CD14-positive monocyte (primary cell): ENCODE measurements around the gene CCND1. TPM values are rescaled to one million over a fixed set of nuclear protein-coding genes. Genes with fewer than 3 reads are reported as not detected.

Experiments used
- DNase-seq, 3 donors: peaks; one replicate each; pipeline ENCODE4 v3.0.0-alpha.2; 2011 to 2022
- H2AFZ ChIP-seq: 2 replicates; pipeline ENCODE4 v1.6.0; 2012; ENCODE audit warnings: mild to moderate bottlenecking, low read depth, low read length, inconsistent platforms; ENCODE audit not compliant: insufficient read depth, poor library complexity, severe bottlenecking
- H3K27ac ChIP-seq, 2 donors: 1 replicate in 1 of 2; 2 replicates in 1 of 2; pipeline ENCODE4 v1.5.1; 2012 to 2013; ENCODE audit warnings: low read length in 2 of 2, control low read depth in 1 of 2, inconsistent platforms in 1 of 2, low read depth in 1 of 2, mild to moderate bottlenecking in 1 of 2
- H3K27me3 ChIP-seq, 2 donors: one replicate each; pipeline versions ENCODE4 v1.6.0 to v1.6.1; 2011 to 2013; ENCODE audit warnings: low read length in 2 of 2; ENCODE audit not compliant: control insufficient read depth in 2 of 2, insufficient read depth in 2 of 2
- H3K36me3 ChIP-seq, 2 donors: replicated peaks in 1 of 2; 1 replicate in 1 of 2; 2 replicates in 1 of 2; pipeline versions ENCODE4 v1.5.1 to v1.6.1; 2012 to 2013; ENCODE audit warnings: low read length in 2 of 2, control low read depth in 1 of 2, inconsistent platforms in 1 of 2, mild to moderate bottlenecking in 1 of 2; ENCODE audit not compliant: insufficient read depth in 2 of 2, control insufficient read depth in 1 of 2
- H3K4me1 ChIP-seq, 2 donors: 1 replicate in 1 of 2; 2 replicates in 1 of 2; pipeline versions ENCODE4 v1.5.1 to v1.6.1; 2012 to 2013; ENCODE audit warnings: low read length in 2 of 2, control low read depth in 1 of 2, inconsistent platforms in 1 of 2, mild to moderate bottlenecking in 1 of 2, moderate library complexity in 1 of 2; ENCODE audit not compliant: insufficient read depth in 2 of 2, control insufficient read depth in 1 of 2
- H3K4me2 ChIP-seq: replicated peaks from 2 replicates; pipeline ENCODE3; 2012; ENCODE audit warnings: low read length, moderate library complexity, mild to moderate bottlenecking; ENCODE audit not compliant: poor library complexity, severe bottlenecking; ENCODE audit errors: extremely low read depth
- H3K4me3 ChIP-seq, 3 experiments: fragments of 200-600 bp in 1 of 3; sonication (generic) in 1 of 3; replicated peaks in 1 of 3; 1 replicate in 2 of 3; 2 replicates in 1 of 3; pipeline ENCODE4 v1.5.1; 2011 to 2013; ENCODE audit warnings: low read length in 3 of 3, mild to moderate bottlenecking in 3 of 3, control low read depth in 2 of 3, low read depth in 2 of 3, inconsistent platforms in 1 of 3, moderate library complexity in 1 of 3
- H3K79me2 ChIP-seq: 2 replicates; pipeline ENCODE4 v1.6.0; 2012; ENCODE audit warnings: mild to moderate bottlenecking, control low read depth, inconsistent platforms, low read length, moderate library complexity; ENCODE audit not compliant: insufficient read depth
- H3K9ac ChIP-seq: 2 replicates; pipeline ENCODE4 v1.6.0; 2017; ENCODE audit warnings: low read length, mild to moderate bottlenecking; ENCODE audit not compliant: insufficient read depth, poor library complexity, severe bottlenecking
- H3K9me3 ChIP-seq, 2 donors: replicated peaks in 1 of 2; 1 replicate in 1 of 2; 2 replicates in 1 of 2; pipeline versions ENCODE4 v1.5.1 to v1.6.1; 2012 to 2013; ENCODE audit warnings: low read length in 2 of 2, control low read depth in 1 of 2; ENCODE audit not compliant: control insufficient read depth in 1 of 2, insufficient read depth in 1 of 2
- H4K20me1 ChIP-seq: 2 replicates; pipeline ENCODE4 v1.6.0; 2012; ENCODE audit warnings: mild to moderate bottlenecking, low read length, control low read depth, moderate library complexity; ENCODE audit not compliant: insufficient read depth
- H3K27ac Mint-ChIP-seq, 7 donors: one replicate each; pipeline ENCODE4 v1.8.0; 2020; ENCODE audit warnings: mild to moderate bottlenecking in 7 of 7, mixed read lengths in 7 of 7, moderate library complexity in 6 of 7, inconsistent platforms in 2 of 7
- H3K27me3 Mint-ChIP-seq, 3 donors: one replicate each; pipeline ENCODE4 v1.8.0; 2021 to 2022; ENCODE audit warnings: low read depth in 3 of 3, mild to moderate bottlenecking in 3 of 3, mixed read lengths in 3 of 3, moderate library complexity in 3 of 3, inconsistent platforms in 1 of 3
- H3K36me3 Mint-ChIP-seq, 2 donors: one replicate each; pipeline ENCODE4 v1.8.0; 2020; ENCODE audit warnings: mixed read lengths in 2 of 2, inconsistent platforms in 1 of 2, mild to moderate bottlenecking in 1 of 2
- H3K4me1 Mint-ChIP-seq: one replicate; pipeline ENCODE4 v1.8.0; 2020; ENCODE audit warnings: mild to moderate bottlenecking, mixed read lengths
- H3K4me3 Mint-ChIP-seq, 2 donors: one replicate each; pipeline ENCODE4 v1.8.0; 2020; ENCODE audit warnings: mild to moderate bottlenecking in 2 of 2, mixed read lengths in 2 of 2, moderate library complexity in 1 of 2
- H3K9me3 Mint-ChIP-seq, 7 donors: one replicate each; pipeline ENCODE4 v1.8.0; 2020 to 2022; ENCODE audit warnings: mixed read lengths in 7 of 7, mild to moderate bottlenecking in 6 of 7, moderate library complexity in 6 of 7, inconsistent platforms in 2 of 7
- WGBS: methylation state at CpG from one replicate; pipeline ENCODE4 v1.1.5; 2013; ENCODE audit warnings: missing lambda C conversion rate; ENCODE audit not compliant: insufficient coverage; 5-methylcytosine and 5-hydroxymethylcytosine counted together
- intact Hi-C, 2 donors: fragments of 100-400 bp; cut with micrococcal nuclease; formaldehyde crosslinking; loops; one replicate each; pipeline versions ENCODE4 v1.15.0 to v1.15.1; 2023
- polyA plus RNA-seq, 3 donors: library from polyadenylated mRNA; depleted of rRNA in 1 of 3; unstranded in 2 of 3; stranded (reverse) in 1 of 3; fragments of 300-500 nt in 2 of 3; fragments of >200 nt in 1 of 3; fragmentation: Illumina TruSeq in 2 of 3; gene quantifications; 1 replicate in 2 of 3; 2 replicates in 1 of 3; pipeline ENCODE4 v1.2.3, GENCODE V29; 2012 to 2021
- TF ChIP-seq, protein P1 (sequence below): fragments of 200-600 bp; IDR thresholded peaks from one replicate; pipeline ENCODE4 v1.8.0; 2022; ENCODE audit warnings: antibody characterized with exemption, mild to moderate bottlenecking

The CCND1 gene
- polyA plus RNA-seq, 3 donors = 0.01 TPM; not detected in 2

DNA sequence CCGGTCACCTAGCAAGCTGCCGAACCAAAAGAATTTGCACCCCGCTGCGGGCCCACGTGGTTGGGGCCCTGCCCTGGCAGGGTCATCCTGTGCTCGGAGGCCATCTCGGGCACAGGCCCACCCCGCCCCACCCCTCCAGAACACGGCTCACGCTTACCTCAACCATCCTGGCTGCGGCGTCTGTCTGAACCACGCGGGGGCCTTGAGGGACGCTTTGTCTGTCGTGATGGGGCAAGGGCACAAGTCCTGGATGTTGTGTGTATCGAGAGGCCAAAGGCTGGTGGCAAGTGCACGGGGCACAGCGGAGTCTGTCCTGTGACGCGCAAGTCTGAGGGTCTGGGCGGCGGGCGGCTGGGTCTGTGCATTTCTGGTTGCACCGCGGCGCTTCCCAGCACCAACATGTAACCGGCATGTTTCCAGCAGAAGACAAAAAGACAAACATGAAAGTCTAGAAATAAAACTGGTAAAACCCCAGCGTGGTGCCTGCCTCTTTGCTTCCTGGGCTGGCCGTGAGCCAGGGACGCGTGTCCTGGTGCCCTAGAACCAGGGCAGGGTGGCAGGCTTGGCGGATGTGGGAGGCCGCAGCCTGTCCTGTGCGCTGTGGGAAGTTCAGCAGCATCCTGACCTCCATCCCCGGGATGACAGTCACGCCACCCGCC lies 13.2 kb downstream of the CCND1 start:
- Histone ChIP-seq H3K27ac (no peak overlapping the region), H3K9me3 (no peaks in the 10 kb centered on the region), H3K36me3 (no peaks in the 10 kb centered on the region), H2AFZ (no peak overlapping the region), H3K9ac (no peak overlapping the region), H3K27me3 (no peaks in the 10 kb centered on the region), H3K4me3 (no peak overlapping the region), H3K4me1 (no peaks in the 10 kb centered on the region), H3K79me2 (no peaks in the 10 kb centered on the region), H4K20me1 (no peaks in the 10 kb centered on the region), H3K4me2 (no peak overlapping the region)
- H3K27ac Mint-ChIP-seq = peak overlapping the region in 1 of 7 donors; percentile 8
- H3K27me3 Mint-ChIP-seq = peaks cover 0 to 6% (median 5%) of the 10 kb centered on the region in 3 donors
- H3K4me3 Mint-ChIP-seq = no peak overlapping the region
- H3K36me3 Mint-ChIP-seq = no peaks in the 10 kb centered on the region
- TF ChIP-seq, protein P1, sequence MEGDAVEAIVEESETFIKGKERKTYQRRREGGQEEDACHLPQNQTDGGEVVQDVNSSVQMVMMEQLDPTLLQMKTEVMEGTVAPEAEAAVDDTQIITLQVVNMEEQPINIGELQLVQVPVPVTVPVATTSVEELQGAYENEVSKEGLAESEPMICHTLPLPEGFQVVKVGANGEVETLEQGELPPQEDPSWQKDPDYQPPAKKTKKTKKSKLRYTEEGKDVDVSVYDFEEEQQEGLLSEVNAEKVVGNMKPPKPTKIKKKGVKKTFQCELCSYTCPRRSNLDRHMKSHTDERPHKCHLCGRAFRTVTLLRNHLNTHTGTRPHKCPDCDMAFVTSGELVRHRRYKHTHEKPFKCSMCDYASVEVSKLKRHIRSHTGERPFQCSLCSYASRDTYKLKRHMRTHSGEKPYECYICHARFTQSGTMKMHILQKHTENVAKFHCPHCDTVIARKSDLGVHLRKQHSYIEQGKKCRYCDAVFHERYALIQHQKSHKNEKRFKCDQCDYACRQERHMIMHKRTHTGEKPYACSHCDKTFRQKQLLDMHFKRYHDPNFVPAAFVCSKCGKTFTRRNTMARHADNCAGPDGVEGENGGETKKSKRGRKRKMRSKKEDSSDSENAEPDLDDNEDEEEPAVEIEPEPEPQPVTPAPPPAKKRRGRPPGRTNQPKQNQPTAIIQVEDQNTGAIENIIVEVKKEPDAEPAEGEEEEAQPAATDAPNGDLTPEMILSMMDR = no peak
- WGBS = 93% methylated on average over 32 of the region's 38 CpGs
- H3K9me3 Mint-ChIP-seq = no peaks in the 10 kb centered on the region
- H3K4me1 Mint-ChIP-seq = no peaks in the 10 kb centered on the region
- intact Hi-C loops = no loop called here
- DNase-seq = no peak

DNA sequence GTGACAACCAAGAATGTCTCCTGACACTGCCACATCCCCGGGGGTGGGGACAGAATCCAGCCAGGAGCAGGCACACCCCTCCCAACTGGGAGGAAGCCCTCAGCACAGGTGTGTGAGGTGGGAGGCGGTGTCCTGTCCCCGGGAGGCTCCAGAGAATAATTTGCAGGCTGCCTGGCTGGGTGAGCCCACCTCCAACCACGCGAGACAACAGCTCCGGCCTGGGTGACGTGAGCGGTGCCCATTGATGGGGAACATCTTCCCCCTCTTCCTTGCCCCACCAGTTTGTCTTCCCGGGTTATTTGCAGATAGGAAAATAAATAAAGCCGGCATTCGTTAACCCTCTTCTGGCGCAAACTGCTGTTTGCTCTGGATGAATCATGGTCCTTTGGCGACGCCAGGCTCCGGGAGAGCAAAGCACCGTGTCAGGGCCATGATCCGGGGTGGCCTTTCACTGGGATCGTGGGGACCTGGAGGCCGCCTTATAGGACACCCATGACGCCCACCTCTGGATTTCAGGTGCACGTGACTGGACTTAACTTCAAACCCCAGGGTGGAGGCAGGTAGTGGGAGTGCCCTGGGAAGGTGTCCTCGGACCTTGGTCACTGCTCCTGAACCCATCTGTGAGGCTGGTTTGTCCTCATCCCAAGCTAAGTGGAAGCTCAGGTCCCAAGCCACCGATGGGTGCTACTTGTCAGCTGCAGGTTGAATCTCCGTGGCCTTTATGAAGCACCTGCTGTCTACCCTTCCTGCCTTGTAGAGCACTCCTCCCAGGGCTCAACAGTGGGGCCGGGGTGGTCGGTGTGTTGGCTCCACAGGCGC lies 13.9 kb downstream of the CCND1 start:
- Mint-ChIP-seq H3K4me1 (no peaks in the 10 kb centered on the region), H3K27ac (peak overlapping the region in 1 of 7 donors; percentile 10), H3K4me3 (no peak overlapping the region), H3K36me3 (no peaks in the 10 kb centered on the region), H3K27me3 (peaks cover 0 to 6% (median 5%) of the 10 kb centered on the region in 3 donors), H3K9me3 (no peaks in the 10 kb centered on the region)
- H3K9me3 ChIP-seq = no peaks in the 10 kb centered on the region
- no peaks in the 10 kb centered on the region for H3K27me3 ChIP-seq
- no peaks in the 10 kb centered on the region for H3K36me3 ChIP-seq
- no peak overlapping the region for H3K27ac ChIP-seq
- no peaks in the 10 kb centered on the region for H3K79me2 ChIP-seq
- intact Hi-C loops = no loop called here
- no peak overlapping the region for H3K4me2 ChIP-seq
- DNase-seq = no peak
- H3K9ac ChIP-seq = no peak overlapping the region
- H4K20me1 ChIP-seq = no peaks in the 10 kb centered on the region
- 93% methylated on average over 16 of the region's 27 CpGs for WGBS
- TF ChIP-seq, protein P1 = no peak
- H3K4me1 ChIP-seq = no peaks in the 10 kb centered on the region
- no peak overlapping the region for H2AFZ ChIP-seq
- no peak overlapping the region for H3K4me3 ChIP-seq
